Type B pancreatic cell (in vitro differentiated cells): ENCODE results near the gene BMAL2. TPM values are rescaled to one million over a fixed set of nuclear protein-coding genes. Genes with fewer than 3 reads are reported as not detected.

Experiments used
- DNase-seq: peaks from one replicate; pipeline ENCODE4 v3.0.0; 2021; ENCODE audit warnings: mixed read lengths; ENCODE audit not compliant: unreplicated experiment; ENCODE audit errors: extremely low spot score
- H3K27ac Mint-ChIP-seq: 2 replicates; pipeline ENCODE4 v1.8.0; 2021; ENCODE audit warnings: mild to moderate bottlenecking, mixed read lengths
- H3K27me3 Mint-ChIP-seq: 2 replicates; pipeline ENCODE4 v1.8.0; 2021; ENCODE audit warnings: mixed read lengths
- H3K36me3 Mint-ChIP-seq: 2 replicates; pipeline ENCODE4 v1.8.0; 2021; ENCODE audit warnings: mixed read lengths
- H3K4me1 Mint-ChIP-seq: one replicate; pipeline ENCODE4 v1.8.0; 2021; ENCODE audit warnings: mixed read lengths; ENCODE audit not compliant: unreplicated experiment
- H3K4me3 Mint-ChIP-seq: 2 replicates; pipeline ENCODE4 v1.8.0; 2021; ENCODE audit warnings: mild to moderate bottlenecking, mixed read lengths
- H3K9me3 Mint-ChIP-seq: 2 replicates; pipeline ENCODE4 v1.8.0; 2021; ENCODE audit warnings: mixed read lengths
- total RNA-seq: library from RNA; stranded (reverse); gene quantifications from 2 replicates; pipeline ENCODE4 v1.2.1, GENCODE V29; 2021; ENCODE audit warnings: low replicate concordance
- TF ChIP-seq, protein P1 (sequence below): fragments of 200-600 bp; sonication (generic); conservative IDR thresholded peaks from 2 replicates; pipeline ENCODE4 v1.5.0; 2021; ENCODE audit warnings: antibody characterized with exemption, mild to moderate bottlenecking

BMAL2 gene
- total RNA-seq, 1 donor from 2014 or later = 10.7 TPM

DNA sequence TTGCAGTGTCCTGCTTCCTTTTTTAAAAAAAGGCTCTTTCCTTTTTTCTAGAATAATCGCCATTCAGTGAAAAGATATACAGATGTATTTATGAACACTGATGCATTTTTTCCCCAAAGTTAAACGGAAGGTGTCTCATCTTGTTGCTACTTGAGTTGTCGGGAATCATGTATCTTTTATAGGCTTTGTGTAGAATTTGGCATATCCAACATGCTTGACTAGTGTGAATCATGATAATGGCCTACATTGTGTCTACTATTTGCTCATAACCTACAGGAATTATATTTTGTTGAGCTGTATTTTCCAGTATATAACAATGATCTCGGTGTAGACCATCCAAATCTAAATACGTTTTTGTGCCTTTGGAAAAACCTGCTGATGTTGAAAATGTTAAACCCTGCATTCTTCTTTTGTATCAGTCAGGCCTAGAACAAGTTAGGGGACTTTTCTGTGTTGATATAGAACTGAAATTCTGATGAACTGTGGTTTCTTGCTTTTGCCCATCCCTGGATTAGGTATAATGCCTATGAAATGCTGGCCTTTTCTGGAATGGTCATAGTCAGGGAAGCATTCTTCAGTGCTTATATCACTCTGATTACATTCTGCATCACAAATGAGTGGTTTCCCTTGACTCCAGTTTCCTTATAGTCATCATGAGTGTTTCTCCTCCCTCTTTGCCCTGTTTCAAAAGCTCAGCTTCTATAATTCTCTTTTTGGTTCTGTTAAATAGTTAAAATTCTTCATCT is 10.8 kb downstream of the BMAL2 start:
- peak overlapping the region; percentile 94 for H3K27ac Mint-ChIP-seq
- DNase-seq = no peak
- H3K9me3 Mint-ChIP-seq = peaks cover 3% of the 10 kb centered on the region
- H3K4me3 Mint-ChIP-seq = peak overlapping the region; percentile 4
- peaks cover 9% of the 10 kb centered on the region for H3K36me3 Mint-ChIP-seq
- no peaks in the 10 kb centered on the region for H3K4me1 Mint-ChIP-seq
- H3K27me3 Mint-ChIP-seq = peaks cover 3% of the 10 kb centered on the region
- TF ChIP-seq, protein P1, sequence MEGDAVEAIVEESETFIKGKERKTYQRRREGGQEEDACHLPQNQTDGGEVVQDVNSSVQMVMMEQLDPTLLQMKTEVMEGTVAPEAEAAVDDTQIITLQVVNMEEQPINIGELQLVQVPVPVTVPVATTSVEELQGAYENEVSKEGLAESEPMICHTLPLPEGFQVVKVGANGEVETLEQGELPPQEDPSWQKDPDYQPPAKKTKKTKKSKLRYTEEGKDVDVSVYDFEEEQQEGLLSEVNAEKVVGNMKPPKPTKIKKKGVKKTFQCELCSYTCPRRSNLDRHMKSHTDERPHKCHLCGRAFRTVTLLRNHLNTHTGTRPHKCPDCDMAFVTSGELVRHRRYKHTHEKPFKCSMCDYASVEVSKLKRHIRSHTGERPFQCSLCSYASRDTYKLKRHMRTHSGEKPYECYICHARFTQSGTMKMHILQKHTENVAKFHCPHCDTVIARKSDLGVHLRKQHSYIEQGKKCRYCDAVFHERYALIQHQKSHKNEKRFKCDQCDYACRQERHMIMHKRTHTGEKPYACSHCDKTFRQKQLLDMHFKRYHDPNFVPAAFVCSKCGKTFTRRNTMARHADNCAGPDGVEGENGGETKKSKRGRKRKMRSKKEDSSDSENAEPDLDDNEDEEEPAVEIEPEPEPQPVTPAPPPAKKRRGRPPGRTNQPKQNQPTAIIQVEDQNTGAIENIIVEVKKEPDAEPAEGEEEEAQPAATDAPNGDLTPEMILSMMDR = no peak

DNA sequence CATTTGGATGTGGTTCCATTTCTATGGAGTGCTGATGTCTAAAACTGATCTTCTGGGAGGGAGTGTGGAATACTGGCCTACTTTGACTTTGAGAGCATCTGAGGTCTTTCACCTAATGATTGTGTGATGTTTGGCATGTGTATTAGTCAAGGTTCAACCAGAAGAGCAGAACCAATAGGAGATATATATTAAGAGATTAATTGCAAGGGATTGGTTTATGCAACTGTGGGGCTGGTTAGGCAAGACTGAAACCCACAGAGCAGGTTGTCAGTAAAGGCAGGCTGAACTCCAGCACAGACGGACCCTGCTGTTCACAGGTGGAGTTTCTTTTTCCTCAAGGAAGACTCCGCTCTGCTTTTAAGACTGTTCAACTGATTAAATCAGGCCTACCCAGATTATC is 11.6 kb downstream of the BMAL2 start:
- TF ChIP-seq, protein P1 = no peak
- Mint-ChIP-seq H3K9me3 (no peaks in the 10 kb centered on the region), H3K4me1 (no peaks in the 10 kb centered on the region), H3K27me3 (no peaks in the 10 kb centered on the region), H3K36me3 (peaks cover 9% of the 10 kb centered on the region), H3K4me3 (peak overlapping the region; percentile 4), H3K27ac (peak overlapping the region; percentile 94)
- no peak for DNase-seq

DNA sequence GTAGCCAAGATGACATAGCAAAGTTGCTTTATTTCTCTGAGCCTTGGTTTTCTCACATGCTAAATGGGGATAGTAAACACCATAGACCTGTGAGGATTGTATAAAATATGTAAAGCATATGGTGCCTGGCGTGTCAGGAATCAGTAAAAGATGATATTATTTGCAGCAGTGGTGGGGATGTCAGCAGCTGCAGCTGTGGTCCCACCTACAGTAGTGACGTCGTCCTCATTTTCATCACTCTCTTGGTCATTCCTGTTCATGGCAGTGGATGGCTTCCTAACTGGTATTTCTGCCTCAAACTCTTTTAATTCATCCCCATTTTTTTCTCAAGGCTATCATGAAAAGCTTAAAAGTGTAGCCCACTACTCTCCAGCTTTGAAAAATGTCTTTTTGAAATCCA is 12.1 kb downstream of the BMAL2 start:
- no peaks in the 10 kb centered on the region for H3K27me3 Mint-ChIP-seq
- TF ChIP-seq, protein P1 = no peak
- peak overlapping the region; percentile 4 for H3K4me3 Mint-ChIP-seq
- no peaks in the 10 kb centered on the region for H3K4me1 Mint-ChIP-seq
- H3K9me3 Mint-ChIP-seq = no peaks in the 10 kb centered on the region
- no peak for DNase-seq
- peaks cover 9% of the 10 kb centered on the region for H3K36me3 Mint-ChIP-seq
- peak overlapping the region; percentile 94 for H3K27ac Mint-ChIP-seq

- no peaks in the 10 kb centered on the region for H3K27me3 Mint-ChIP-seq
- H3K9me3 Mint-ChIP-seq = no peaks in the 10 kb centered on the region
- no peaks in the 10 kb centered on the region for H3K4me1 Mint-ChIP-seq
- no peak overlapping the region for H3K27ac Mint-ChIP-seq
- TF ChIP-seq, protein P1 = no peak
- no peak for DNase-seq
- peaks cover 9% of the 10 kb centered on the region for H3K36me3 Mint-ChIP-seq
- no peak overlapping the region for H3K4me3 Mint-ChIP-seq
Measured at GRCh38 chr12:27345376-27345775, 12.7 kb downstream of the BMAL2 start.

DNA sequence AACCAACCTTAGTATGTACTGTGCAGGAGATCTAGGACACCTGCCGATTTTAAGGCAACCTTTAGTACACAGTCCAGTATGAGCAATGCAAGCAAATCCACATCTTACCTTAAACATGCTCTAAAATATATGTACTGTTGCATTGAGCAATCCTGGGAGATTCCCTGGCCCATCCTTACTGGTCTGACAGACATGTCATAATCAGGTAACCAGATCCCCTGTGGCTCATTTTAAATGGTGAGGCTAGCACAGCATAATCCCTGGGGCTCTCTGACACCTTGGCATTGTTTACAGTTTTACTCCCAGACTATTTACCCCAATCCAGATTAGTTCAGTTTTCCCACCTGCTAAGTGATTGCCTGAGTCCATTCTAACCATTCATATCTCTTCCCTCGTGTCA is 15.1 kb downstream of the BMAL2 start:
- Mint-ChIP-seq H3K9me3 (no peaks in the 10 kb centered on the region), H3K4me3 (no peak overlapping the region), H3K27ac (no peak overlapping the region), H3K4me1 (no peaks in the 10 kb centered on the region), H3K27me3 (no peaks in the 10 kb centered on the region), H3K36me3 (peaks cover 9% of the 10 kb centered on the region)
- DNase-seq = no peak
- TF ChIP-seq, protein P1 = no peak
